K562 (cell line): ENCODE measurements around the gene GADD45GIP1. TPM values are rescaled to one million over a fixed set of nuclear protein-coding genes. Genes with fewer than 3 reads are reported as not detected.
A peak's percentile ranks its signal among the peaks of the same experiment; 100 is the strongest.

Experiments
- CC2D1A ChIP-seq: fragments of 450-650 bp; IDR thresholded peaks from 2 replicates; pipeline ENCODE4 v1.6.1; 2017; ENCODE audit warnings: mild to moderate bottlenecking
- DMBX1 ChIP-seq: fragments of 250-450 bp; sonication (Bioruptor Pico); IDR thresholded peaks from 2 replicates; pipeline ENCODE4 v1.8.0; 2022; ENCODE audit warnings: inconsistent platforms, mild to moderate bottlenecking, moderate library complexity, borderline replicate concordance
- ETV1 ChIP-seq: fragments of 450-650 bp; conservative IDR thresholded peaks from 2 replicates; pipeline ENCODE4 v1.6.1; 2016; ENCODE audit warnings: missing genetic modification characterization, control low read depth, low read depth, missing compliant biosample characterization
- IRF2 ChIP-seq: sonication (generic); formaldehyde crosslinking; IDR thresholded peaks from 2 replicates; pipeline ENCODE4 v1.8.1; 2022; ENCODE audit warnings: mild to moderate bottlenecking, missing genetic modification reagents
- MAFF ChIP-seq: IDR thresholded peaks from 2 replicates; pipeline ENCODE4 v1.6.1; 2012; ENCODE audit warnings: low read length, improper control_type of control experiment
- NFIX ChIP-seq: fragments of 250-450 bp; sonication (Bioruptor Pico); IDR thresholded peaks from 2 replicates; pipeline ENCODE4 v1.4.0; 2020; ENCODE audit warnings: low read depth, mild to moderate bottlenecking, moderate library complexity
- TEAD2 ChIP-seq: fragments of 450-650 bp; IDR thresholded peaks from 2 replicates; pipeline ENCODE4 v1.6.1; 2016; ENCODE audit warnings: missing genetic modification characterization, control low read depth, missing compliant biosample characterization
- TFAM ChIP-seq: fragments of 250-450 bp; sonication (Bioruptor Pico); conservative IDR thresholded peaks from 2 replicates; pipeline ENCODE4 v1.5.0; 2021; ENCODE audit warnings: mild to moderate bottlenecking, moderate library complexity
- ZNF184 ChIP-seq: sonication (generic); formaldehyde crosslinking; IDR thresholded peaks from 2 replicates; pipeline ENCODE4 v1.5.0; 2020; ENCODE audit warnings: missing genetic modification reagents
- polyA plus RNA-seq, 8 experiments: library from polyadenylated mRNA; depleted of rRNA in 4 of 8; stranded (reverse) in 5 of 8; unstranded in 3 of 8; fragments of >200 nt; fragmentation: Nextera tagmentation in 2 of 8; fragmentation: Illumina TruSeq in 1 of 8; extraction: Ambion mirVana in 2 of 8; extraction: Trizol in 1 of 8; gene quantifications; 2 replicates each; pipeline versions ENCODE4 v1.2.1 to v1.2.3, GENCODE V29; 2011 to 2014; ENCODE audit warnings: inconsistent platforms in 1 of 8, missing spikeins in 1 of 8
- total RNA-seq, 7 experiments: library from RNA; depleted of rRNA in 6 of 7; stranded (reverse); fragments of >200 nt in 6 of 7; fragmentation: Illumina TruSeq in 2 of 7; extraction: Trizol in 2 of 7; gene quantifications; 2 replicates each; pipeline versions ENCODE4 v1.2.1 to v1.2.3, GENCODE V29; 2011 to 2021; ENCODE audit warnings: low replicate concordance in 1 of 7
- TF ChIP-seq, protein P1 (sequence below): fragments of 250-450 bp; sonication (Bioruptor Pico); IDR thresholded peaks from 2 replicates; pipeline ENCODE4 v1.5.0; 2020; ENCODE audit warnings: mild to moderate bottlenecking, borderline replicate concordance
- TF ChIP-seq, protein P2 (sequence below): sonication (generic); formaldehyde crosslinking; IDR thresholded peaks from 2 replicates; pipeline ENCODE4 v1.8.1; 2023; ENCODE audit warnings: mild to moderate bottlenecking, missing genetic modification reagents
- TF ChIP-seq, protein P3 (sequence below): fragments of 250-450 bp; sonication (Bioruptor Pico); IDR thresholded peaks from 2 replicates; pipeline ENCODE4 v1.5.0; 2022; ENCODE audit warnings: mild to moderate bottlenecking
- TF ChIP-seq, protein P4 (sequence below): IDR thresholded peaks from 2 replicates; pipeline ENCODE4 v1.6.1; 2011; ENCODE audit warnings: borderline replicate concordance, low read depth, mild to moderate bottlenecking, moderate library complexity, low read length; ENCODE audit not compliant: insufficient read depth, poor library complexity, severe bottlenecking
- TF ChIP-seq, protein P5 (sequence below): fragments of 450-650 bp; IDR thresholded peaks from one replicate; pipeline ENCODE4 v1.6.1; 2018; ENCODE audit warnings: mild to moderate bottlenecking, moderate library complexity; ENCODE audit not compliant: partially characterized antibody
- TF ChIP-seq, protein P6 (sequence below): sonication (generic); formaldehyde crosslinking; IDR thresholded peaks from 2 replicates; pipeline ENCODE4 v1.8.0; 2022; ENCODE audit warnings: missing genetic modification reagents, mild to moderate bottlenecking, borderline replicate concordance

GADD45GIP1 gene
- total and polyA plus RNA-seq, 9 of the 15 experiments (the other 6 are each of a cell fraction or from before 2014, with no cell fraction given): 5.1 to 161 (median 29.2) TPM

DNA sequence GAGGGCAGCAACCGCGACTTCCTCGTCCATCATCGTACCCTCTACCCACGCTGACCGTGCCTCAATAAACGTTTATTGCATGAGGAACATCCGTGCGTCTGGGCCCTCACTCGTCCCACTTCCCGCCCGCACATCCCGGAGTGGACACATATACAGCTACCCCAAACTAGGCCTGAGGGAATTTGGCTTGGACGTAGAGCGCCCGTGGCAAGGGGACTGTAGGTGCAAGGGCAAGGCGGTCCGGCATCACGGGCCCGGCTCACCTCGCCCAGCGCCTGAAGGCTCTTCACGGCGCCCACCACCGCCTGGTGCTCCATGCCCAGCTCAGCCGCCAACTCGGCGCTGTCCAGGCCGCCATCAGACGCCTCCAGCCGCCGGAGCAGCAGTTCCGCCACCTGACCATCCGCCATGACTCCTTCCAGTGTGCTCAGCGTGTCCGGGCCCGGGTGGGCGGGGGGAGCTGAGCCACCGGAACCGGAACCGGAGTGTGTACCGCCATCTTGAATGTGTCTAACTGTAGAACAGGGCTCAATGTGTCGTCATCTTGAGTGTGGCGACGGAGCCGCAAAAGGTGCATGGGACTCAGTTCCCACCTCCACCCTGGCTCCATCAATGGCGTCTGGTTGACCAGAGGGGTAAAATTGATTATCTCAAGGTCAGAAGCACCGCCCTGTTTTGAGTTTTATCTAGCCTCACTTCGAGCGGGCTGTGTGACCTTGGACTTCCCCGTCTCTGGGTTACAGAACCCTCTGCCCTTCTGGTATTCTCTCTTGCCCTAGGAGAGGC lies 23.5 kb downstream of the GADD45GIP1 start, which contains the start of gene FARSA (continued):
- TF ChIP-seq, protein P1, sequence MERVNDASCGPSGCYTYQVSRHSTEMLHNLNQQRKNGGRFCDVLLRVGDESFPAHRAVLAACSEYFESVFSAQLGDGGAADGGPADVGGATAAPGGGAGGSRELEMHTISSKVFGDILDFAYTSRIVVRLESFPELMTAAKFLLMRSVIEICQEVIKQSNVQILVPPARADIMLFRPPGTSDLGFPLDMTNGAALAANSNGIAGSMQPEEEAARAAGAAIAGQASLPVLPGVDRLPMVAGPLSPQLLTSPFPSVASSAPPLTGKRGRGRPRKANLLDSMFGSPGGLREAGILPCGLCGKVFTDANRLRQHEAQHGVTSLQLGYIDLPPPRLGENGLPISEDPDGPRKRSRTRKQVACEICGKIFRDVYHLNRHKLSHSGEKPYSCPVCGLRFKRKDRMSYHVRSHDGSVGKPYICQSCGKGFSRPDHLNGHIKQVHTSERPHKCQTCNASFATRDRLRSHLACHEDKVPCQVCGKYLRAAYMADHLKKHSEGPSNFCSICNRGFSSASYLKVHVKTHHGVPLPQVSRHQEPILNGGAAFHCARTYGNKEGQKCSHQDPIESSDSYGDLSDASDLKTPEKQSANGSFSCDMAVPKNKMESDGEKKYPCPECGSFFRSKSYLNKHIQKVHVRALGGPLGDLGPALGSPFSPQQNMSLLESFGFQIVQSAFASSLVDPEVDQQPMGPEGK (CRISPR knock-in tag): no peak
- no peak for TF ChIP-seq ZNF184 (CRISPR knock-in tag)
- TF ChIP-seq, protein P2, sequence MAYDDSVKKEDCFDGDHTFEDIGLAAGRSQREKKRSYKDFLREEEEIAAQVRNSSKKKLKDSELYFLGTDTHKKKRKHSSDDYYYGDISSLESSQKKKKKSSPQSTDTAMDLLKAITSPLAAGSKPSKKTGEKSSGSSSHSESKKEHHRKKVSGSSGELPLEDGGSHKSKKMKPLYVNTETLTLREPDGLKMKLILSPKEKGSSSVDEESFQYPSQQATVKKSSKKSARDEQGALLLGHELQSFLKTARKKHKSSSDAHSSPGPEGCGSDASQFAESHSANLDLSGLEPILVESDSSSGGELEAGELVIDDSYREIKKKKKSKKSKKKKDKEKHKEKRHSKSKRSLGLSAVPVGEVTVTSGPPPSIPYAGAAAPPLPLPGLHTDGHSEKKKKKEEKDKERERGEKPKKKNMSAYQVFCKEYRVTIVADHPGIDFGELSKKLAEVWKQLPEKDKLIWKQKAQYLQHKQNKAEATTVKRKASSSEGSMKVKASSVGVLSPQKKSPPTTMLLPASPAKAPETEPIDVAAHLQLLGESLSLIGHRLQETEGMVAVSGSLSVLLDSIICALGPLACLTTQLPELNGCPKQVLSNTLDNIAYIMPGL (CRISPR knock-in tag): peak; percentile 46; the same call in 1 of the 2 replicates
- no peak for TF ChIP-seq TFAM (CRISPR knock-in tag)
- no peak for TF ChIP-seq MAFF
- TF ChIP-seq, protein P3, sequence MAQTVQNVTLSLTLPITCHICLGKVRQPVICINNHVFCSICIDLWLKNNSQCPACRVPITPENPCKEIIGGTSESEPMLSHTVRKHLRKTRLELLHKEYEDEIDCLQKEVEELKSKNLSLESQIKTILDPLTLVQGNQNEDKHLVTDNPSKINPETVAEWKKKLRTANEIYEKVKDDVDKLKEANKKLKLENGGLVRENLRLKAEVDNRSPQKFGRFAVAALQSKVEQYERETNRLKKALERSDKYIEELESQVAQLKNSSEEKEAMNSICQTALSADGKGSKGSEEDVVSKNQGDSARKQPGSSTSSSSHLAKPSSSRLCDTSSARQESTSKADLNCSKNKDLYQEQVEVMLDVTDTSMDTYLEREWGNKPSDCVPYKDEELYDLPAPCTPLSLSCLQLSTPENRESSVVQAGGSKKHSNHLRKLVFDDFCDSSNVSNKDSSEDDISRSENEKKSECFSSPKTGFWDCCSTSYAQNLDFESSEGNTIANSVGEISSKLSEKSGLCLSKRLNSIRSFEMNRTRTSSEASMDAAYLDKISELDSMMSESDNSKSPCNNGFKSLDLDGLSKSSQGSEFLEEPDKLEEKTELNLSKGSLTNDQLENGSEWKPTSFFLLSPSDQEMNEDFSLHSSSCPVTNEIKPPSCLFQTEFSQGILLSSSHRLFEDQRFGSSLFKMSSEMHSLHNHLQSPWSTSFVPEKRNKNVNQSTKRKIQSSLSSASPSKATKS: no peak
- no peak for TF ChIP-seq TEAD2 (tag)
- peak; percentile 57 for TF ChIP-seq ETV1 (tag)
- no peak for TF ChIP-seq DMBX1
- TF ChIP-seq, protein P4, sequence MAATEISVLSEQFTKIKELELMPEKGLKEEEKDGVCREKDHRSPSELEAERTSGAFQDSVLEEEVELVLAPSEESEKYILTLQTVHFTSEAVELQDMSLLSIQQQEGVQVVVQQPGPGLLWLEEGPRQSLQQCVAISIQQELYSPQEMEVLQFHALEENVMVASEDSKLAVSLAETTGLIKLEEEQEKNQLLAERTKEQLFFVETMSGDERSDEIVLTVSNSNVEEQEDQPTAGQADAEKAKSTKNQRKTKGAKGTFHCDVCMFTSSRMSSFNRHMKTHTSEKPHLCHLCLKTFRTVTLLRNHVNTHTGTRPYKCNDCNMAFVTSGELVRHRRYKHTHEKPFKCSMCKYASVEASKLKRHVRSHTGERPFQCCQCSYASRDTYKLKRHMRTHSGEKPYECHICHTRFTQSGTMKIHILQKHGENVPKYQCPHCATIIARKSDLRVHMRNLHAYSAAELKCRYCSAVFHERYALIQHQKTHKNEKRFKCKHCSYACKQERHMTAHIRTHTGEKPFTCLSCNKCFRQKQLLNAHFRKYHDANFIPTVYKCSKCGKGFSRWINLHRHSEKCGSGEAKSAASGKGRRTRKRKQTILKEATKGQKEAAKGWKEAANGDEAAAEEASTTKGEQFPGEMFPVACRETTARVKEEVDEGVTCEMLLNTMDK: no peak
- TF ChIP-seq, protein P5, sequence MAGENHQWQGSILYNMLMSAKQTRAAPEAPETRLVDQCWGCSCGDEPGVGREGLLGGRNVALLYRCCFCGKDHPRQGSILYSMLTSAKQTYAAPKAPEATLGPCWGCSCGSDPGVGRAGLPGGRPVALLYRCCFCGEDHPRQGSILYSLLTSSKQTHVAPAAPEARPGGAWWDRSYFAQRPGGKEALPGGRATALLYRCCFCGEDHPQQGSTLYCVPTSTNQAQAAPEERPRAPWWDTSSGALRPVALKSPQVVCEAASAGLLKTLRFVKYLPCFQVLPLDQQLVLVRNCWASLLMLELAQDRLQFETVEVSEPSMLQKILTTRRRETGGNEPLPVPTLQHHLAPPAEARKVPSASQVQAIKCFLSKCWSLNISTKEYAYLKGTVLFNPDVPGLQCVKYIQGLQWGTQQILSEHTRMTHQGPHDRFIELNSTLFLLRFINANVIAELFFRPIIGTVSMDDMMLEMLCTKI: no peak
- TF ChIP-seq, protein P6, sequence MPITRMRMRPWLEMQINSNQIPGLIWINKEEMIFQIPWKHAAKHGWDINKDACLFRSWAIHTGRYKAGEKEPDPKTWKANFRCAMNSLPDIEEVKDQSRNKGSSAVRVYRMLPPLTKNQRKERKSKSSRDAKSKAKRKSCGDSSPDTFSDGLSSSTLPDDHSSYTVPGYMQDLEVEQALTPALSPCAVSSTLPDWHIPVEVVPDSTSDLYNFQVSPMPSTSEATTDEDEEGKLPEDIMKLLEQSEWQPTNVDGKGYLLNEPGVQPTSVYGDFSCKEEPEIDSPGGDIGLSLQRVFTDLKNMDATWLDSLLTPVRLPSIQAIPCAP (CRISPR knock-in tag): no peak
- no peak for TF ChIP-seq NFIX (CRISPR knock-in tag)
- no peak for TF ChIP-seq IRF2 (CRISPR knock-in tag)
- TF ChIP-seq CC2D1A: no peak
